NOMO-1 treated with dmso at 0.1 percent for 144 hours (cell line): Measurements from ENCODE around the gene MT1B.

Source experiments
- DNase-seq: peaks from one replicate; lab custom pipeline; 2025; ENCODE audit not compliant: unreplicated experiment; lab: John Stamatoyannopoulos, UW

The MT1B gene

DNA sequence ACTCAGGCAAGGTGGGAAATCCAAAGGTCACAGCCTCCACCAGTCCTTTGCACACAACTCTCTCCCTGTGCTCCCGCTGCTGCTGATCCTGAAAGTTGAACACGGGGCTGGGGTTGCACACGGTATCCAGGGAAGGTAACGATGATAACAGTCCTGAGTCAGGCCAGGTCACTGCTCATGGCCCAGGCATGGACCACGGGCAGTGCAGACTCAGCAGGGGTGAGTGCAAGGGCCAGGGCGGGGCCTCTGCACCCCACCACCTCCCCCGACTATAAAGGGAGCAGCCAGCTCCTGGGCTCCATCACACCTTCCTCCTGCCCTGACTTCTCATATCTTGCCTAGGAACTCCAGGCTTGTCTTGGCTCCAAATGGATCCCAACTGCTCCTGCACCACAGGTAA, at the start of gene MT1B:
MT1B (plus strand) TSS at position 301 of the 400 bp plus-strand sequence; CDS start at position 369, 68 bp downstream.
- DNase-seq: no peak

DNA sequence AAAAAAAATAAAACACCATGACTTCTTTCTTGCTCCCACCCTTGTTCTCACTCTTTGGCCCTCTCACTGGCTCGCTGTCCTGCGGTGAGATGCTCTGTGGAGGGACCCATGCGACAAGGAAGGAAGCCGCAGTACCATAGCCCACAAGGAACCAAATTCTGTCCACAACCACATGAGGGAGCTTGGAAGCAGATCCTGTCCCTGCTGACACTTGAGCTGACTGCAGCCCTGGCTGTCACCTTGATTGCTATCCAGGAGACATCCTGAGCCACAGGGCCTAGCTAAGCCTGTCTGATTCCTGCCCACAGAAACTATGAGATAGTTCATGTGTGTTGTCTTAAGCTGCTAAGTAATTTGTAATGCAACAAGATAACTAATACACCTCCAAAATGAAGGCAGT, 48.1 kb upstream of the MT1B start:
- no peak for DNase-seq

- DNase-seq: no peak
Measured at GRCh38 chr16:56604966-56605365, 46.7 kb upstream of the MT1B start.

DNA sequence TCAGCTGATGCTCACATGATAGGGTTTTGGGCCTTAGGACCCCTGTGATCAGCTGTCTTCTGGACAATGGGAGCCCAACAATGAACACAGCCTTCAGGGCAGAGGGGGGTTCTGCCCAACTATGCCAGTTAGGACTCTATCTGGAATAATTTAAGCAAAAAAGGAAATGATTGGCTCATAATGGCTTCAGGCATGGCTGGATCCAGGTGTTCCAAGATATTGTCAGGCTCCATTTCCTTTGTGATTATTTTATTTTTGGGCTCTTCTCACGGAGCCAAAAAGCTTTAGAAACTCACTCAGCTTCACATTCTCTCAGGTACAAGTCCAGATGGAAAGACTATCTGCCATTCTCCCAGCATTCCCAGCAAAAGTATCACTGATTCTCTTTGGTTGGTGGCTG, 46.2 kb upstream of the MT1B start:
- DNase-seq: no peak

GRCh38 chr16:56606071-56606475, 45.6 kb upstream of the MT1B start:
- DNase-seq: no peak

DNA sequence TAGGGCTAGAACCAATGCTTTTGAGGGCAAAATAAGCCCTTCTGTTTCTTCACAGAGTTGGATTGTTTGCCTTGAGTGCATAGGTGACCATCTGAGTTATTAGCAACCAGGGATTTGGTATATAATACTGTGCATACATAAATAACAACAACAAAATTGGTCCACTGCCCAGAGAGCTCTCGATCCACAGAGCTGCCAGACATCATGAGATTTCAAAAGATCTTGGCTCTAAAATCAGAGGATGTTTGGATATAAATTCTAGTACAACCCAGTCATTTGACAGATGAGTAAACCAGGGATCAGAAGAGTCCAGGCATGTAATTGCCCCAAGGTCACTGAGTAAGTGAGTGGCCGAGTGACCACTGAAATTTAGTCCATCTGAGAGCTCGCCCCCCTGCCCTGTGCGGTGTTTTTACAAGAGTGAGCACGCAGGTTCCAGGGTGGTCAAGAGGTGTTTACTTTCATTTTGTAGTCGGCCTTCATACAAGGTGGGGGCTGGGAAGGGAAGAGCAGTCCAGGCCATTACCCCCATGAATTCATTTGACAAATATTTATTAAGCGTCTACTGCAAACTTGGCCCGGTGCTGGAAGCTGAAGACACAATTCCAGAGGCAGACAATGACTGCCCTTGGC, 45.1 kb upstream of the MT1B start:
- no peak for DNase-seq

DNA sequence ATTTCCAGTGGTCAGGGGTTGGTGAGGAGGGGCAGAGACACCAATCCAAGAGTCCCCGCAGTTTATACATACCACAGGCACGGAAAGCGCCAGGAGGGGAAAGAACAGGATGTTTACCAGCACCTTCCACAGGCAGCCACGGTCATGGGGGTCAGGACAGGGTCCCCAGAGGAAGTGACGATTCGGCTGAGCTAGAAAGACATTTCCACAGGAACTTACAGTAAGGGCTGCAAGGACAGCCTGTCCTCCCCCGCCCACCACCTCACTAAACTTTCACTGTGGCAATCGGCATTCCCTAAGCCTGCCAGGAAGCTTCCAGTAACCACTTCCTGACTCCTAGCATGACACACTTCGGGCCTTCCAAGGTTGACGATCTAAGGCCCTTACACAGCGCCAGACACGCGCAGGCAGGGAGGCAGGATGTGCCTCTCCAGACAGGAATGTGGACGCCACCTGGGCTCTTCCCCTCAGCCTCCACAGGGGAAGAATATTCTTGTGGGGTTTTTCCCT, 44.5 kb upstream of the MT1B start:
- DNase-seq: no peak

DNA sequence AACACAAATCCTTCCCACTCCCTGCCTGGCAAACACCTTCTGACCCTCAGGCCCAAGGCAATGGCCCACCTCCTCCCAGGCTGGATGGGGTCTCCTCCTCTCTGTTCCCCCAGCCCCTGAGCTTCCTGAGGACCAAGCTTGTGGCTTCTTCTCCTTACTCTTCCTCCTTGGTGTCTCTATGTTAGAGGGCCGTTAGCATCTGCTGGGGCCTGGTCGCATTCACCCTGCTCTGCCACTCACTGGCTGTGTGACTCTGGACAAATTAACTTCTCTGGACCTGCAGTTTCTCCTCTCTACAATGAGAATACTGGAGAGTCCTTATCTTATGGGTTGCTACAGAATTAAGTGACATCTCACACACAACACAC, 44.0 kb upstream of the MT1B start:
- DNase-seq: no peak

GRCh38 chr16:56608043-56608875, 43.4 kb upstream of the MT1B start, which contains the start of gene MT2A:
MT2A (plus strand) TSS chr16:56608584; CDS start chr16:56608656, 72 bp downstream.
- peak; percentile 100 for DNase-seq

DNA sequence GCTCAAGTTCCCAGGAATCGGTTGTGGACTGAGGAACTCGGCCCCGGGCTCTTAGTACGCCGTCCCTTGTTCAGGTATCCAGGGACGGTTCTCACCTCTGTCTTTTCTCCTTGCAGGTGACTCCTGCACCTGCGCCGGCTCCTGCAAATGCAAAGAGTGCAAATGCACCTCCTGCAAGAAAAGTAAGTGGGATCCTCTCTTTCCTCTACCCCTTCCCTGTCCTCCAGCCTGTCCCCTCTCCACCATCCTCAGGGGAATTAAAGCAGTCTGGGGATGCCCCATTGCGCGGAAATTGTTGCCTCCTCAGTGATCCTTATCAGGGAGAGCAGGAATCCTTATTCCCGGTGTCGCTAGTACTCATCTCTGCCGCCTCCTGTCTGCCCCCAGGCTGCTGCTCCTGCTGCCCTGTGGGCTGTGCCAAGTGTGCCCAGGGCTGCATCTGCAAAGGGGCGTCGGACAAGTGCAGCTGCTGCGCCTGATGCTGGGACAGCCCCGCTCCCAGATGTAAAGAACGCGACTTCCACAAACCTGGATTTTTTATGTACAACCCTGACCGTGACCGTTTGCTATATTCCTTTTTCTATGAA, 42.7 kb upstream of the MT1B start:
- no peak for DNase-seq

- peak; percentile 94 for DNase-seq
Measured at GRCh38 chr16:56609463-56609921, 42.2 kb upstream of the MT1B start.

- DNase-seq: peak; percentile 60
Measured at GRCh38 chr16:56610017-56610608, 41.6 kb upstream of the MT1B start.

DNA sequence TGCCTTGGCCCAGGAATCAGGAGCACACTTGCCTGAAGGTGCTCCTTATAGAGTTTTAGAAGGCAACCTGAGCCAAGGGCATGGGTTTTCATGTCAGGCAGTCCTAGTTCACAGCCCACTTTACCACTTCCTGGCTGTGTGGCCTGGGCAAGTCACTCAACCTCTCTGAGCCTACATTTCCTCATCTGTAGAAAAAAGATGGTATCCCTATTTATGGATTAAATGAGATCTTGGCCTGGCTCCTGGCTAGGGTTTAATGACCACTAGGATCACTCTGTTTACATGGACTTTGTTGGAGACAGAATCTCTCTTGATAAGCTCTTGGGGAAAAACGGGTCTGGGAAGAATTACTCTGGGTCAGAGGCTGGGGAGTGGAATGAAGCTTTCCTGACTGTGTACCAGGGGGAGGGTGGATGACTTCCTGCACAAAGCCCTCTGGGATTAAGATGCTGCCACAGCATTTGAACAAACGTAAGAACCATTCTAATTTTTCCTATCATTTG, 41.0 kb upstream of the MT1B start:
- DNase-seq: no peak

DNA sequence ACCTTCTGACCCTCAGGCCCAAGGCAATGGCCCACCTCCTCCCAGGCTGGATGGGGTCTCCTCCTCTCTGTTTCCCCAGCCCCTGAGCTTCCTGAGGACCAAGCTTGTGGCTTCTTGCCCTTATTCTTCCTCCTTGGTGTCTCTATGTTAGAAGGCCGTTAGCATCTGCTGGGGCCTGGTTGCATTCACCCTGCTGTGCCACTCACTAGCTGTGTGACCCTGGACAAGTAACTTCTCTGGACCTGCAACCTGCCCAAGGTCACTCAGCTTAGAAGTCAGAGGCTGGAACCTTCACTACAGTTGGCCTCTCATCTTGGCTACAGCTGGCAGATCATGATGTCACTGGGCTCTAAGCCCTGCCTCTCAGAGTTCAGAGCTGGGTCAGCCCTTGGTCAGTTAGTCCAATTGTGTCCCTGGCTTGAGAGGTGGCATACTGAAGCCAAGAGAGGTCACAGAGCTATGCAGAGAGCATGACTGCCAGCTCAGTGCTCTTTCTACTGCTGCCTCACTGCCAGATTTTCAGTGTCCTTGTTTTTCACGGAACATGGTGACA, 40.3 kb upstream of the MT1B start:
- DNase-seq: no peak

GRCh38 chr16:56613706-56614105, 38.0 kb upstream of the MT1B start:
- no peak for DNase-seq

GRCh38 chr16:56614549-56614991, 37.1 kb upstream of the MT1B start:
- DNase-seq: no peak

DNA sequence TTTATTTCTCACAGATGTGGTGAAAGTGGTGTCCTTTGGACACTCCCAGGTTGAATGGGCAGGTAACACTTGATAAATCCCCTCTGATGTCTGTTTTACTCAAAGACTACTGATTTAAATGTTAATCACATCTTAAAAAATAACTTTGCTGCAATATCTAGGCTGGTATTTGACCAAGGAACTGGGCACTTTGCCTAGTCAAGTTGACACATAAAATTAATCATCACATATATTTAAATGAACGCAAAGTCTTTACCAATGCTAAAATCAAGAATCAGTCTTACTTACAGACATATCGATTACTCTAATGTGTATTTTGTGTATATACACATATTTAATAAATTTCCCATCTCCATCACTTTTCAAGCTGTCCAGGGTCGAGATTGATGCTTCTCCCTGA, 36.3 kb upstream of the MT1B start:
- no peak for DNase-seq

DNA sequence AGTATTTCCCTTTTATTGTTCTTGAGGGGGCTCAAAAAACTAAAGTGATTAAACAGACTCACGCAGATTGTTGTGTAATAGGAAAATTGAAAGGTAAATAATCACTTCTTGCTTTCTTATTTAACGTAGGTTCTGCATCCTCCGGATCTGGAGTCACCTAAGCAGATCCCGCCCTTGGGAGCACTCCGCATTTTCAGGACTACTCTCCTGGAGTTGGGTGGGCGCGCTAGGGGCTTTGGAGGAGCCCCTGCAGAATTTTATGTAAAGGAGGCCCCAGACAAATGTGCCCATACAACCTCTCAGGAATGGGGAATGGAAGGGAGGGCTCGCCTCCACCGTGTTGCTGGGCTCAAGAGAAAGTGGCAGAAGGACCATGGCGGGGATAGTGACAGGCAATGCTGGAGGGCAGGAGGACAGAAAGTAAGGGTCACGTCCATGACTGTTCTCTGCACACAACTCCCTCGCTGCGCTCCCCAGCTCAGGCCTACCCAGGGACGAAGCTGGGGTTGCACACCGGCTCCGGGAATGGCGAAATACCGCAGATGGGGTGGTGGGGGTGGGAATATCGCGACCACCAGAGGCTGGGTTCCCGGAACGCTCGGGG, 35.0 kb upstream of the MT1B start:
- DNase-seq: no peak

GRCh38 chr16:56617212-56618085, 34.2 kb upstream of the MT1B start:
- no peak for DNase-seq
